AML-193 (cell line): ENCODE data around the gene STAB1.
A peak's percentile ranks its signal among the peaks of the same experiment; 100 is the strongest.

Experiments used
- DNase-seq, 2 experiments: peaks; one replicate each; lab custom pipeline; 2025; lab: John Stamatoyannopoulos, UW

STAB1 gene

DNA sequence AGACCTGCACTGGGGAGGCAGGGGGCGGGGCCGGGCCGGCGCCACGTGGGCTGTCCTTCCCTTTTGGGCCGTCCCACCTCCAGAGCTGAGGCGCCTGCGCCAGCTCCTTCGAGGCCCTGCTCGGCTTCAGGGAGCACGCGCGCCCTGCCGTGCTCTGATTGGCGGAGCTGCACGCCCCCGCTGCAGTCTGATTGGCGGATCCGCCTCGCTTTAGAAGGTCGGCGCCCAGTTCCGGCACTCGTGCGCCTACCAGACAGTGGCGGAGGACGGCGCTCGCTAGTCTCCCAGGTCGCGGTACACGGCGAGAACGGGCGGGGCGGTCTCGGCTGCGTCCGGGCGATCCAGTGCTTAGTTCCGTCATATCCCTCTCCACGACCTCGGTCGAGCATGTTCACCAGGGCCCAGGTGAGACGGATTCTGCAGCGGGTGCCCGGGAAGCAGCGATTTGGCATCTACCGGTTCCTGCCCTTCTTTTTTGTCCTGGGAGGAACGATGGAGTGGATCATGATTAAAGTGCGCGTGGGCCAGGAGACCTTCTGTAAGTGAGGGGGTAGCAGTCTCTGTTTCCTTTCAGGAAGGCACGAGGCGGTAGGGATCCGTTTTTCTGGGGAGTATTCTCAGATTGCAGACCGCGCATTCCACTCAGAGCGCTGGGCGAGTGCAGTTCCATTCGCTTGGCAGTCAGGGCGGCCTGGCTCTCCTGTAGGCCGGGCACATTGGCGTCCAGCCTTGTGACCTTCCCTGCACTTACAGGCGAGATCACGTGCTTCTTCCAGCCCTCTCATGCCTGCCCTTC, 41.4 kb downstream of the STAB1 start, which contains the start of gene UQCC5:
Gene UQCC5, plus strand, starts transcription at position 237 of the 796 bp plus-strand sequence. Its CDS starts 151 bp downstream, at position 388.
- peak; percentile 99 for DNase-seq

- DNase-seq, result peak; percentile 55 to 64
These were observed 42.1 kb downstream of the STAB1 start for GRCh38 chr3:52537165-52537620.

DNA sequence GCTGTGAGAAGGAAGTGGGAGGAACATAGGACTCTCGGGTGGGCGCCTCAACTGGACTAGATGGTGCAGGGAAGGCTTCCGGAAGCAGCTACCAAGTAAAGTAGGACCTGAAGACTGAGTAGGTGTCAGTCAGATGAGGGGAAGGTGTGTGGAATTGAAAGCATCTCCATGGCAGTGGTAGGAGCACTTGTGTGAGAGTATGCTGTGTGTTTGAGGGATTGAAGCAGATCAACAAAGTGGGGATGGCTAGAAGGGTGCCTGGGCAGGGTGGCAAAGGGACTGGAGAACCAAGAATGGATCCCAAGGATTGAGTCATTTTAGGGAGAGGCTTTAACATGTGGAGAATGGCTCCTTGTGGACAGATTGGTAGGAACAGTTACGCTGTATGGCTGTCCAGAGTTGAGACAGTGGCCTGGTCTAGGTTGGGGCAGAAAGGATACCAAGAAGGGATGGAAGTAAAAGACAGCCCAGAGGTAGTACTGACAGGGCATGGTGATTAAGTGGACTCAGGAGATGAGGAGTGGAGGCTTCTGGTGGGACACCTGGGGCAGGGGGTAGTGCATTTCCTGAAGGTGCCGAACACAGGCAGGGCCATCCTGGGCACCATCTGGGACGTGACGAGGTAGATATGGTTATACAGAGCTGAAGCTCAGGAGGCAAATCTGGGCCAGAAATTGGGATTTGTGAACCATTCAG, 42.7 kb downstream of the STAB1 start:
- DNase-seq, result no peak

- DNase-seq, result peak; percentile 14 to 36
These were observed 44.0 kb downstream of the STAB1 start for GRCh38 chr3:52539010-52539653.

DNA sequence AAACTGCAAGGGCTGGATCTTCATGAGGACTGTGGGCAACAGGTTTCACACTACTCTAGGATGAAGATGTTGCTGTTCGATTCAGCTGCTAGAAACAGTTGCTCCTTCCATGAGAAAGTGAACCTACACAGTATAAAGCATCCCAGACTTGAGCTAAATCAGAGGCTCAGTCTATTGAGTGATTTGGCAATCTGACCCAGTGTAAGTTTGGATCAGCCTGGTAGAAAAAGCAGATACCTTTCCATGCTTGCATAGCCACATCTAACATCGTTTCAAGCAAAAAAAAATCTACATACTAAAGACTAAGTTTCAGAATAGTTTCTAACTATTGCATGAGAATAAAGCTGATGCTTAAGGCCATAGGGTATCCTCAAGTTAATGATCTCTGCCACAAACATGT, 45.9 kb downstream of the STAB1 start:
- no peak for DNase-seq

DNA sequence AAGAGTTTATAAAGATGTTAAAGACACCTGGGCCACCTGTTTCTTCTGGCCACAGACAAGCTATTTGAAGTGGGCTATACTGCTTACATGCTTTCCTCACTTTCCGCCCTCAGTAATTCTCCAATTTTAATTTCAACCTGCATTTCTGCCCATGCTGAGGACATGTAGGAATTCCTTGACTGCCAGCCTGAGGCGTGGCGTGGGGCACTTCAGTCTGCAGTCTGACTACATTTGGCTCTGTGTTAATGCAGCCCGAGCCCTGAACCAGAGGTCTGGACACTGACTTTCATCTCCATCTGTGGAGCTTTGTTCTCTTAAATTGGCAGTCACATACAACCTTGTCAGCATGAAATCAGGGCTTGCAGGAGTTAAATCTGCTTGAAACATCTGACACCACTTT, 49.8 kb downstream of the STAB1 start:
- DNase-seq, result no peak

GRCh38 chr3:52546111-52546901, 51.2 kb downstream of the STAB1 start:
- DNase-seq, result no peak

DNA sequence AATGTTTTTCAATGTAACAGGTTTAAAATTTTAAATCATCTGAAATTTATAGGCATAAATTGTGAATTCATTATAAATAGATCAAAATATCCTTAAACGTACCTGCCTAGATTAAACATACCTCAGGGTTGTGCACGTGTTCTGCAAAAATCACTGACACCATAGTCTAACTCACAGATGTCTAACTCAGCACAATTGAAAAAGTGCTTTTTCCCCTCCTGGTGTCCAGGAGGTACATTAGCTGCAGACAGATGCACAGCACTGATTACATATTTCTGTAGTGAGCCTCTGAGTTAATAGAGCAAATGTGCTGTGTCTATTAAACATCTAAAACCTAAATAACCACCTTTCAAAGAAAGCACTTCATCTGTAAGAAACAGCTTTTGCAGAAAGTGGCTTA, 52.0 kb downstream of the STAB1 start:
- no peak for DNase-seq

GRCh38 chr3:52551118-52551517, 56.0 kb downstream of the STAB1 start:
- no peak for DNase-seq

- no peak for DNase-seq
These were observed 57.0 kb downstream of the STAB1 start for GRCh38 chr3:52552089-52552488.

- DNase-seq, result no peak
These were observed 59.1 kb downstream of the STAB1 start for GRCh38 chr3:52554026-52554755.

DNA sequence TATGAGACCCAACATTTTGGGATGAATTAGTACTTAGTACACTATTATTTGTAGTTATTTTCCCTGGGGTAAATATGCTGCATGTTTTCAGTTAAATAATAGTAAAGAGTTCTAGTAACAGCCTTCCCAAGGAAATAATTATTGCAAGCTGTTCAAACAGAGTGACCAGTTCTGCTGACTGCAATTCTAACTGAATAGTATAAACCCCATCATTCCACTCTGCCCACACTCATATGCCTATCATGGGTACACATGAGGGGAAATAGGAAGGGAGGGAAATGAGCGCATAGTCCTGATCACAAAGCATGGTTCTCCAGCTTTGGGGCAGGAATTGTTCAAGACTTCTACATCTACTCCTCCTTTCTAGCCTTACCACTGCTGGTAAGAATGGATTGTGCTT, 59.9 kb downstream of the STAB1 start:
- no peak for DNase-seq

GRCh38 chr3:52557011-52557960, 62.1 kb downstream of the STAB1 start:
- no peak for DNase-seq

- no peak for DNase-seq
These were observed 63.3 kb downstream of the STAB1 start for GRCh38 chr3:52558436-52558835.

- no peak for DNase-seq
These were observed 66.0 kb downstream of the STAB1 start for GRCh38 chr3:52561028-52561747.

- DNase-seq, result no peak
These were observed 68.8 kb downstream of the STAB1 start for GRCh38 chr3:52563984-52564383.

GRCh38 chr3:52568069-52568468, 72.9 kb downstream of the STAB1 start:
- DNase-seq, result no peak

DNA sequence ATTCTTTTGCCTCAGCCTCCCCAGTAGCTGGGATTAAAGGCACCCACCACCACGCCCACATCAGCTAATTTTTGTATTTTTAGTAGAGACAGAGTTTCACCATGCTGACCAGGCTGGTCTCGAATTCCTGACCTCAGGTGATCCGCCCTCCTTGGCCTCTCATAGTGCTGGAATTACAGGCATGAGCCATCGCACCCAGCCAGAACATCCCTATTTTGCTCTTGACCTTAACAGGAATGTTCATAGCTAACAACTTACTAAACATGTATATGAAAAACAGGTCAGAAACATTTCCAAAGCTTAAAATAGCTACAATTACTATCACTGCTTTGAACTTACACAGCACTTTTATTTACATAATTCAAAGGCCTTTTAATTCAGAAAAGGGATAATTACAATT, 74.9 kb downstream of the STAB1 start:
- DNase-seq, result no peak

DNA sequence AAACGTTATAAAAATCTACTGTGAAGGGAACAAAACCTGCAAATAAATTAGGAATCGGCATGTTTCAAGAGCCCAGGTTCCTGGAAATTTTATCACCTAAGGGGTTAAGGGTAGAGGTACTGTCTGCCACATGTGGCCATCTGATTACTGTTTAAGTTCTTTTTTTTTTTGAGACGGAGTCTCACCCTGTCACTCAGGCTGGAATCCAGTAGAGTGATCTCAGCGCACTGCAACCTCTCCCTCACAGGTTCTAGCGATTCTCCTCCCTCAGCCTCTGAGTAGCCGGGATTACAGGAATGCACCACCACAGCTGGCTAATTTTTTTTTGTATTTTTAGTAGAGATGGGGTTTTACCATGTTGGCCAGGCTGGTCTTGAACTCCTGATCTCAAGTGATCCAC, 77.1 kb downstream of the STAB1 start:
- no peak for DNase-seq
